ENCODE results near the gene PRKCI.

The PRKCI gene

GRCh38 chr3:170221924-170222646 is at the start of gene PRKCI:
TSS of gene PRKCI (plus strand) at chr3:170222424. CDS start at chr3:170222670, 246 bp downstream.
- POLR2A ChIA-PET = interaction anchor here (0.5 kb wide), 1 partner anchor 37 kb away, joined by 6 read pairs; no protein-coding TSS in a partner anchor
- CTCF ChIA-PET = interaction anchor here (0.9 to 1.4 kb wide), 4 partner anchors 11 to 192 kb away, joined by 3 read pairs; no protein-coding TSS in a partner anchor
- no peak for TF ChIP-seq CTCF (IDR thresholded peaks at IDR 0.05; ENCODE audit: control extremely low read depth, extremely low read depth, low read depth, missing control alignments)
- DNase-seq (ENCODE audit: extremely low spot score) = peak; percentile 91

GRCh38 chr3:170178651-170179050 is 43.6 kb upstream of the PRKCI start:
- POLR2A ChIA-PET = interaction anchor here (0.5 to 0.6 kb wide), 2 partner anchors 131 to 136 kb away, joined by 3 to 4 read pairs; no protein-coding TSS in a partner anchor
- DNase-seq (ENCODE audit: extremely low spot score) = peak; percentile 35
- CTCF ChIA-PET = interaction anchor here (1.0 to 1.2 kb wide), 2 partner anchors 10 to 24 kb away, joined by 3 read pairs; no protein-coding TSS in a partner anchor
- TF ChIP-seq CTCF (IDR thresholded peaks at IDR 0.05; ENCODE audit: control extremely low read depth, extremely low read depth, low read depth, missing control alignments) = no peak

GRCh38 chr3:170179432-170179831 is 42.8 kb upstream of the PRKCI start:
- ChIA-PET CTCF (interaction anchor here (0.9 to 1.0 kb wide), 2 partner anchors 10 to 27 kb away, joined by 3 read pairs; no protein-coding TSS in a partner anchor), POLR2A (no interaction called here)
- no peak for DNase-seq (ENCODE audit: extremely low spot score)
- TF ChIP-seq CTCF (IDR thresholded peaks at IDR 0.05; ENCODE audit: control extremely low read depth, extremely low read depth, low read depth, missing control alignments) = no peak

- POLR2A ChIA-PET = interaction anchor here (0.6 kb wide), 1 partner anchor 185 kb away, joined by 4 read pairs; no protein-coding TSS in a partner anchor
- CTCF ChIA-PET = interaction anchor here (0.8 to 1.2 kb wide), 3 partner anchors 9 to 103 kb away, joined by 3 to 4 read pairs (median 3); no protein-coding TSS in a partner anchor
- TF ChIP-seq CTCF (IDR thresholded peaks at IDR 0.05; ENCODE audit: control extremely low read depth, extremely low read depth, low read depth, missing control alignments) = no peak
- DNase-seq (ENCODE audit: extremely low spot score) = peak; percentile 37
Measured at GRCh38 chr3:170180079-170180907, 41.9 kb upstream of the PRKCI start.

- DNase-seq (ENCODE audit: extremely low spot score) = peak; percentile 97
- ChIA-PET POLR2A (interaction anchor here (0.5 kb wide), 1 partner anchor 176 kb away, joined by 3 read pairs; no protein-coding TSS in a partner anchor), CTCF (interaction anchor here (0.8 to 1.2 kb wide), 4 partner anchors 10 to 104 kb away, joined by 3 to 4 read pairs (median 3); no protein-coding TSS in a partner anchor)
- peak; percentile 11 for TF ChIP-seq CTCF (IDR thresholded peaks at IDR 0.05; ENCODE audit: control extremely low read depth, extremely low read depth, low read depth, missing control alignments)
Measured at GRCh38 chr3:170180908-170181885, 41.0 kb upstream of the PRKCI start, which contains the start of gene PHC3. TSS of gene PHC3 (minus strand) at chr3:170181733. CDS start at chr3:170181715, 18 bp downstream.

Data from GM10248 (cell line).